Stimulated activated memory B cell treated with anti-CD40 and anti-IgM and Interleukin-4, amounts not matched to agents 10 μg/mL and 1 μg/mL and 100 μg/mL, for 72 hours (primary cell): Measurements from ENCODE around the gene NMNAT3.

Experiments used
- ATAC-seq: fragments of 150-1000 bp; cut with Tn5 transposase; 2 replicates; pipeline ENCODE4 v1.10.0; 2021
- H3K27ac Mint-ChIP-seq: one replicate; pipeline ENCODE4 v1.8.0; 2022; ENCODE audit warnings: mild to moderate bottlenecking, mixed read lengths
- H3K27me3 Mint-ChIP-seq: one replicate; pipeline ENCODE4 v1.8.0; 2022; ENCODE audit warnings: mixed read lengths
- H3K36me3 Mint-ChIP-seq: one replicate; pipeline ENCODE4 v1.8.0; 2022; ENCODE audit warnings: mixed read lengths
- H3K4me1 Mint-ChIP-seq: one replicate; pipeline ENCODE4 v1.8.0; 2022; ENCODE audit warnings: mixed read lengths
- H3K4me3 Mint-ChIP-seq: one replicate; pipeline ENCODE4 v1.8.0; 2022; ENCODE audit warnings: mild to moderate bottlenecking, moderate library complexity, mixed read lengths
- H3K9me3 Mint-ChIP-seq: one replicate; pipeline ENCODE4 v1.8.0; 2022; ENCODE audit warnings: mixed read lengths

Gene NMNAT3

DNA sequence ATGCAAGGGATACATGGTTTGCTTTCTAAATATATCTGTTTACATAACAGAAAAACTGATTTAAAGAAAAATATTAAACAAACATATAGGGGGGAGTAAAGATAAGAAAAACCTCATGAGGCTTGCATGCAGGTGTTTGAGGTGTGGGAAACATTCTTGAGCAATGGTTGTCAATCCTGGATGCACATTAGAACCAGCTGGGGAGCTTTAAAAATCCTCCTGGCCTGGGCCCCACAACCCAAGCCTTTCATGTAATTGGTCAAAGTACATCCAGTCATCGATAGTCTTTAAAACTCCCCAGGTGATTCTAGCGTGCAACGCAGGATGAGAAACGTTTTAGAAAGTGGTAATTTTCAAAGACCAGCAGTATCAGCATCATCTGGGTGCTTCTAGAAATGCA lies 18.3 kb downstream of the NMNAT3 start:
- no peak overlapping the region for H3K27ac Mint-ChIP-seq
- H3K27me3 Mint-ChIP-seq, result no peaks in the 10 kb centered on the region
- ATAC-seq, result no peak
- H3K4me3 Mint-ChIP-seq, result no peak overlapping the region
- H3K9me3 Mint-ChIP-seq, result no peaks in the 10 kb centered on the region
- H3K36me3 Mint-ChIP-seq, result no peaks in the 10 kb centered on the region
- H3K4me1 Mint-ChIP-seq, result no peaks in the 10 kb centered on the region

DNA sequence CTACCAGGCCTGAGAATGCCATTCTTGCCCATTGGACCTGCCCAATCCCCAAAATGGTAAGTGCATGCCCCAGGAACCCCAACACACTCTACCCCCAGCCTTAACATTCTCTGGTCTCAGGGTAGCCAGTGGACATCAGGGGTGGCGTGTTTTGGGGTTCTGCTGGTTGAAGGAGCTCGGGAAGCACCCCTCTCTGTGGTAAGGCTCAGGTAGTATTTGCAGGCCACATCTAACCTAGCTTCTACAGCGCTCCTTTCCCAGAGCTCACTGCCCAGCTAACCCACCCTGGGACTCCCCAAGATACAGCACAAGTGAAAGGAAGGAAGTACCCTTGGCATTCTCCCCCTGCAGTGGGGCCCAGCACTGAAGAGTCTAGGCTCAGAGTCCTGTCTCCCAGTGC lies 19.8 kb downstream of the NMNAT3 start:
- Mint-ChIP-seq H3K27ac (no peak overlapping the region), H3K36me3 (no peaks in the 10 kb centered on the region), H3K4me3 (no peak overlapping the region), H3K4me1 (no peaks in the 10 kb centered on the region), H3K9me3 (no peaks in the 10 kb centered on the region), H3K27me3 (no peaks in the 10 kb centered on the region)
- no peak for ATAC-seq

DNA sequence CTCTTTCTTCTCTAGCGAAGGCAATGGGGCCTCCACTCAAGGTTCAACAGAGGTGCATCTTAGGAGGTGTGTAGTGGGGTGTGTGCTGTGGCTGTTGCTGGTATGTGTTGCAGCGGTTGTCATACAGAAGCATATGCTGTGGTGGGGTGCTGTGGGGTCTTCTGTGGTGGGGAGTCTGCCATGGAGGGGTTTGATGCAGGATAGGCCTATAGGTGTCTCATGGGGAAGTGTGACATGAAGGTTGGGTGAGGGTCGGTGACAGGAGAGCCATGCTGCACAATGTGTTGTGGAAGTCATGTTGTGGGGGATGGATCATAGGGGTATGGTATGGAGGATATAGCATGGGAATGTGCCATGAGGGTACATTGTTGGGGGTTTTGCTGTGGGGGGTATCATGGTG lies 20.3 kb downstream of the NMNAT3 start:
- H3K27me3 Mint-ChIP-seq, result no peaks in the 10 kb centered on the region
- peak; percentile 40 for ATAC-seq
- H3K36me3 Mint-ChIP-seq, result no peaks in the 10 kb centered on the region

DNA sequence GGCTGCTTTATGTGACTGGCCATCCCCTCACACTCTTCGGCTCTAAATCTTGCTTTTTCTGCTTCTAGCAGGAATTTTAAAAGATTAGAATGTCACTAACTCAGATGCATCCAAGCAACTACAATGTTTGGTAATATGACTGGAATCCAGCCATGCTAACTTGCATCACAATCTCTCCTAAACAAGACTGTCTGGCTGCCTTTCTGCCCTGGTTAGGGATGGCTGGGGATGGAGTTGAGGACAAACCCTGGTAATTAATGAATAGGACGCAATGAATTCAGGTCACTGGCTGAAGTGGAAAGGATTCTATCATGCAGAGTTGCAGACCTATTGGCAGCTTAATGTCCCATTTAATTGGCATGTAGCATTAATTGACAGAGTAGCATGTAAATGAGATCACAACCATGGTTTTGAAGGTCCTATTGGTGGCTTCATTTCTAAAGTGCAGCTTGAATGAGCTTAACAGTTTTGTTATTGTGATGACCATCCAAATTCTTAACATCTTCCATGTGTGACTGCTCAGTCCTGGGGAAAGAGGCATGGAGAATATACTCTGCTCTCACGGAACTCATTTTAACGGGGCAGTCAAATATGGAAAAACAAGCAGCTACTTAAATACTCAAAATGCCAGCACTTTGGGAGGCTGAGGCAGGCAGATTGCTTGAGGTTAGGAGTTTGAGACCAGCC lies 21.7 kb downstream of the NMNAT3 start:
- Mint-ChIP-seq H3K4me3 (no peak overlapping the region), H3K27ac (no peak overlapping the region), H3K36me3 (no peaks in the 10 kb centered on the region), H3K9me3 (no peaks in the 10 kb centered on the region), H3K27me3 (no peaks in the 10 kb centered on the region), H3K4me1 (no peaks in the 10 kb centered on the region)
- no peak for ATAC-seq

More for the DNA sequence above, 20.3 kb downstream of the NMNAT3 start:
- H3K4me1 Mint-ChIP-seq, result no peaks in the 10 kb centered on the region
- H3K9me3 Mint-ChIP-seq, result no peaks in the 10 kb centered on the region
- no peak overlapping the region for H3K27ac Mint-ChIP-seq
- H3K4me3 Mint-ChIP-seq, result no peak overlapping the region

DNA sequence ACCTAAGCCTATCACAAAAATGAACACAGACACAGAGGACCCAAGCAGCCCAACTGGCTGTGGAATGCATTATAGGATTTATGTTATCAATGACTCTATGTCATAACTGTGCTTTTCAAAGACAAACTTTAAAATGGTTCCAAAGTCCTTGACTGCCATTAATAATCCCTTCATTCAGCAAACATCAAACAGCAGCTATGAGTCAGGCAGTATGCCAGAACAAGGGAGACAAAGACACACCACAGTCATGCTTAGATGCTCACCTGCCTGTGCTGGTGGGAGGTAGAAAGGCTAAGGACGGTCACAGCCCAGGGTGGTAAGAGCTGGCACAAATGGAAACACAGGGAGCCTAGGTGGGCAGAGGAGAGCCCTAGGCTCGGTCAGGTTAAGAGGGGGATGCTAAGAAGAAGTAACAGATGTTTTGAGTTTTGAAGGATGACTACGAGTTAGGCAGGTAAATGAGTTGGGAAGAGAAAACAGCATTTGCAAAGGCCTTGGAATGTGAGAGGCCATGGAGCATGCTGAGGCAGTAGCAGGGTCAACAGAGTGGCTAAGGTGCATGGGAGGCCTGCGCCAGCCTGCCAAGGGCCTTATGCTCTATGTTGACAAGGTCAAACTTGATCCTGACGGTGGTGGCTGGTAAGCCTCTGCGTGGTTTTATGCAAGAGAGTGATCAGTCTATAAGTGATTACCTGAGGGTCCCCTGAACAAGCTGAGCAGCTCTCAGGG lies 23.0 kb downstream of the NMNAT3 start:
- H3K9me3 Mint-ChIP-seq, result no peaks in the 10 kb centered on the region
- no peak for ATAC-seq

DNA sequence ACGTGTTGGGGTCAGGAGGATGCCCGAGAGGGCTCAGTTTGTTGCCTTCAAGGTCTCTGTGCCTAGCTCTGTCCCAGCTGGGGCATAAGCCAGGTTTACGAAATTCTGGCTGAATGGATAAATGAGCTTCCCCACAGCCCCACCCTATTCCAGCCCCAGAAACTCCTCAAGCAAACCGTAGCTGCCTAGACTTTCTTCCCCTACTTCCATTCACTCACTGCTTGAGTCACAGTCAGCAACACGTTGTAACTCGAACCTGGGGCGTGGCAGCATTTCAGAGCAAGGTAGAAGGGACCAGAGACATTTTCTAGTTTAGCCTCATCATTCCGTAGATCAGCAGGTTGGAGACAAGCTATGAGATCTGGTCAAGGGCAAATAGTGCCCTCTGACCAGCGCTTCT lies 24.2 kb downstream of the NMNAT3 start:
- H3K27me3 Mint-ChIP-seq, result no peaks in the 10 kb centered on the region
- no peaks in the 10 kb centered on the region for H3K9me3 Mint-ChIP-seq
- no peak overlapping the region for H3K4me3 Mint-ChIP-seq
- H3K36me3 Mint-ChIP-seq, result no peaks in the 10 kb centered on the region
- ATAC-seq, result no peak
- no peak overlapping the region for H3K27ac Mint-ChIP-seq
- H3K4me1 Mint-ChIP-seq, result no peaks in the 10 kb centered on the region

More for the DNA sequence above, 23.0 kb downstream of the NMNAT3 start:
- no peak overlapping the region for H3K27ac Mint-ChIP-seq
- H3K27me3 Mint-ChIP-seq, result no peaks in the 10 kb centered on the region
- no peaks in the 10 kb centered on the region for H3K4me1 Mint-ChIP-seq
- no peak overlapping the region for H3K4me3 Mint-ChIP-seq
- H3K36me3 Mint-ChIP-seq, result no peaks in the 10 kb centered on the region

DNA sequence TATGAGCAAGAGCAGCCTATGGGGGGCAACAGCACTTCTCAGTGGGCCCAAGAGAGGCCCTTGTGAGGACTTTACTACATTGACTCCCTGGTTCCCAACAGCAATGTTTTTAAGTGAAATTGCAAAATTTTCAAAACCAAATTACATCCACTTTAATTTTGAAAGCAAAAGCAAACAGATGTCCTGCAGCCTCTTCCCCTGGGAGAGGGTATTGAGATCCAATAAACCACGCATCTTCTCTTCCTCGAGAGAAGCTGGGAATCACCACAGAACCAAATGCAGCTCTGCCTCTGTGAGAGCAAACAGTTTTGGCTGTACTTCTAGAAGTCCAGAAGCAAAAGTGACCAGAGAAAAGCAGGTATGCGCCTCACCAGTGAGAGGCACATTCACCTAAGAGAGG lies 25.2 kb downstream of the NMNAT3 start:
- no peak for ATAC-seq
- Mint-ChIP-seq H3K4me3 (no peak overlapping the region), H3K27ac (no peak overlapping the region), H3K27me3 (no peaks in the 10 kb centered on the region), H3K36me3 (no peaks in the 10 kb centered on the region), H3K9me3 (no peaks in the 10 kb centered on the region), H3K4me1 (no peaks in the 10 kb centered on the region)

DNA sequence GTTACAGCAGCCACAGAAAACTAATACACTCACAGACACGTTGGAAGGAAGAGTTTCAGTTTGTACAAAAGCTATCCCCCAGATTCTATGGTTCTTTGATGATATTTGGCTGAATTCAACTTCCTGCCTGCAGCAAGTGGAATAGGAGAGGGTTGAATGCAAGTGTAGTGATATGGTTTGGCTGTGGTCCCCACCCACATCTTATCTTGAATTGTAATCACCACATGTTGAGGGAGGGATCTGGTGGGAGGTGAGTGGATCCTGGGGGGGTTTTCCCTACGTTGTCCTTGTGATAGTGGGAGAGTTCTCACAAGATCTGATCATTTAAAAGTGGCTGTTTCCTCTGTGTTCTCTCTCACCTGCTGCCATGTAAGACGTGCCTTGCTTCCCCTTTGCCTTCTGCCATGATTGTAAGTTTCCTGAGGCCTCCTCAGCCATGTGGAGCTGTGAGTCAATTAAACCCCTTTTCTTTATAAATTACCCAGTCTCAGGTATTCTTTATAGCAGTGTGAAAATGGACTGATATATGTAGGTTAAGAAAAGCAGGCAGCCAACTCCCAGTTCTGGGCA lies 29.8 kb downstream of the NMNAT3 start:
- Mint-ChIP-seq H3K4me3 (no peak overlapping the region), H3K27ac (no peak overlapping the region), H3K36me3 (peaks cover 6% of the 10 kb centered on the region), H3K4me1 (no peaks in the 10 kb centered on the region), H3K27me3 (no peaks in the 10 kb centered on the region), H3K9me3 (peaks cover 7% of the 10 kb centered on the region)
- no peak for ATAC-seq

DNA sequence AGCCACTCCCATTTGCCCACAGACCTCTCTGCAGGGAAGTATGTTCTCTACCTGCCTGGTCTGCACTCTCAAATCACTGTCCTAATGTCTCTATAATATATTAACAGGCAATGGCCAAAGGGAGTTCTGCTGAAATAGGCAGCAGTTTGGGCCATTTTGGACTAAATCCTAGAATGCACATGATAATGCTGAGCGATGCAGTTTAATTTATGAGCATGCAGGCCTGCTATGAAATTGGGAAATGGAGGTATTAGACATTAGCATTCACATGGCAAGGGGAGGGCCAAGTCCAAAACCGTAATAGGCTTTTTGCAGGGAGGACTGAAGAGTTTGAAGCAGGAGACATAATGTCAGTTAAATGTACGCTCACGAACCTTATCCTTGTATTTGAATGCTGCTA lies 31.3 kb downstream of the NMNAT3 start:
- ATAC-seq, result no peak
- no peak overlapping the region for H3K27ac Mint-ChIP-seq
- H3K4me3 Mint-ChIP-seq, result no peak overlapping the region
- peaks cover 6% of the 10 kb centered on the region for H3K36me3 Mint-ChIP-seq
- H3K9me3 Mint-ChIP-seq, result peaks cover 7% of the 10 kb centered on the region
- H3K27me3 Mint-ChIP-seq, result no peaks in the 10 kb centered on the region
- no peaks in the 10 kb centered on the region for H3K4me1 Mint-ChIP-seq

DNA sequence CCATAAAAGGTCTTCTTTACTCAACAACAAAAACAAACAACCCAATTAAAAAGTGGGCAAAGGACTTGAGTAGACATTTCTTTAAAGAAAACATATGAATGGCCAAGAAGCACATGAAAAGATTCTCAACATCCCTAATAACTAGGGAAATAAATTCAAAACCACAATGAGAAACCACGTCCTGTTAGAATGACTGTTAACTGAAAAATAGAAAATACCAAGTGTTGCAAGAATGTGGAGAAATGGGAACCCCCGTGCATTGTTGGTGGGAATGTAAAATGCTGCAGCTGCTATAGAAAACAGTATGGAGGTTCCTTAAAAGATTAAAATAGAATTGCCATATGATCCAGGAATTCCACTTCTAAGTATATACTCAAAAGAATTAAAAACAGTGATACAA lies 34.8 kb downstream of the NMNAT3 start:
- peaks cover 7% of the 10 kb centered on the region for H3K9me3 Mint-ChIP-seq
- no peak for ATAC-seq
- no peaks in the 10 kb centered on the region for H3K4me1 Mint-ChIP-seq
- peaks cover 6% of the 10 kb centered on the region for H3K36me3 Mint-ChIP-seq
- no peak overlapping the region for H3K27ac Mint-ChIP-seq
- H3K27me3 Mint-ChIP-seq, result no peaks in the 10 kb centered on the region
- H3K4me3 Mint-ChIP-seq, result no peak overlapping the region

DNA sequence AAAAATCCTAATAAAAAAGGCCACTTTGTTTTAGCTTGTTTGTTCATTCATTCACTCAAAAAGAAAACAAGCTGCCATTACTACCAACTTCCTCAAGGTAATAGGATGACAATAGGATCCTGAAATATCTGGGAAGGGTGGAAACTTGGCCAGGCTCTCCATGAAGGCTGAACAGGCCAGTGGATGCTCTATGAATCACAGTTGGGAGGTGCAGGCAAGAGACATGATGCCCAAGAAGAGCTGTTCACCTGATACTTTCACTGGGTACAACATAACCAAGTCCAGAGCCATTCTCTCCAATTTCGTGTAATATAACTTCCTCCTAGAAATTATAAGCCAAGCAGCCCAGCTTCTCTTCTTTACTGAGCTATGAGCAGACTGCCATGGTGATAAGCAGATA lies 37.3 kb downstream of the NMNAT3 start:
- no peak overlapping the region for H3K27ac Mint-ChIP-seq

DNA sequence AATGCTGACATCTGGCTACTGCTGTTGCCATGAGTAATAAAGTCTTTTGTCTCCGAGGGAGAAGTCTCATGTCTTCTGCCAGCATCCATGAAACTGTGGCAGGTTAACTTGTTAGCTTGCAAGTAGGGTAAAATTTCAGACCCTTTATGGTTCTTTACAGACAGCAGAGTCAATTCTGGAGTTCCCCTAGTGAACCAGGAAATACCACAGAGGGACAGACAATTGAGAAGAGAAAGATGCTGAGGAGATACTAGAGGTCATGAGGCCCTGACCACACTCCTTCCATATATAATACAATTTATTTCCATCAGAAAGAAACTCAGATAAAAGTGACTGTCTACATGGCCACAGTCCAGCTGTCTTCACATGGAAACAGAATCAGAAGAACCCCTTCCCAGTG lies 38.1 kb downstream of the NMNAT3 start:
- H3K9me3 Mint-ChIP-seq, result peaks cover 7% of the 10 kb centered on the region
- H3K36me3 Mint-ChIP-seq, result peaks cover 6% of the 10 kb centered on the region
- no peaks in the 10 kb centered on the region for H3K27me3 Mint-ChIP-seq
- no peak for ATAC-seq
- H3K4me3 Mint-ChIP-seq, result no peak overlapping the region
- no peak overlapping the region for H3K27ac Mint-ChIP-seq
- H3K4me1 Mint-ChIP-seq, result no peaks in the 10 kb centered on the region

More for the DNA sequence above, 37.3 kb downstream of the NMNAT3 start:
- no peak for ATAC-seq
- no peaks in the 10 kb centered on the region for H3K4me1 Mint-ChIP-seq
- no peak overlapping the region for H3K4me3 Mint-ChIP-seq
- peaks cover 7% of the 10 kb centered on the region for H3K9me3 Mint-ChIP-seq
- peaks cover 6% of the 10 kb centered on the region for H3K36me3 Mint-ChIP-seq
- H3K27me3 Mint-ChIP-seq, result no peaks in the 10 kb centered on the region

DNA sequence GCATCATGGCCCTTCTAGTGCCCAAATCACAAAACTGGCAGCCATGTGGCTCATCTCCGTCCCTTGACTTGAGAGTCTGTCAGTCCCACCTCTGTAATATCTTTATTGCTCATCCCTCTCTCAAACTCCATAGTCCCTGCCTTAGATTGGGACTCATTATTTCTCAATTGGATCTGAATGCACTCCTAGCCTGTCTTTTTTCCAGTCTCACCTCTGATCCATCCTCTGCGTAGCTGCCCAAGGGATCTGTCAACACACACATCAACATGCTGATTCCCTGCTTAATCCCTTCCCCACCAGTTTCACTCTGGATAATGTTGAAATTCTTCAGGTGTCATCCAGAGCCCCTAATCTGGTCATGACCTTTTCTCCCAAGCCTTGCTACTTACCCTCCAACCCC lies 39.3 kb downstream of the NMNAT3 start:
- no peaks in the 10 kb centered on the region for H3K27me3 Mint-ChIP-seq
- no peak overlapping the region for H3K4me3 Mint-ChIP-seq
- H3K36me3 Mint-ChIP-seq, result no peaks in the 10 kb centered on the region
- H3K9me3 Mint-ChIP-seq, result no peaks in the 10 kb centered on the region
- ATAC-seq, result no peak
- H3K4me1 Mint-ChIP-seq, result no peaks in the 10 kb centered on the region
- no peak overlapping the region for H3K27ac Mint-ChIP-seq

DNA sequence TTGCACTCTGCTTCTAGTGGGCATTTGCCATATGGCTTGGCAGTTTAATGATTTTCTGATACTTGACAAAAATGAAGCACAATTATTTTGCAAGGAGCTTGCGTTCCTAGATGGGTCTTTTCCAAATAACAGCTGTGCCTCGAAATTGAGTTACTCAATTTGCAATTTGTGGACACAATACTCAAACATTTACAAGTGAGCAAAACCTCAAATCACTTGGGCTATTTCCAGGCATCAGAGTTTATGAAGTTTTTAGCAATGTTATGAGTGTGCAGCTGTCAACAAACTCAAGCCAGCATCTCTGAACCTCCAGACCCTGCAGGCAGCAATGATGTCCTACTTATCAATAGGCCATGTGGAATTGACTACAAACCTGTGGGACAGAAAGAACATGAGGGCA lies 41.3 kb downstream of the NMNAT3 start:
- Mint-ChIP-seq H3K4me3 (no peak overlapping the region), H3K36me3 (no peaks in the 10 kb centered on the region), H3K27ac (no peak overlapping the region), H3K27me3 (no peaks in the 10 kb centered on the region), H3K9me3 (no peaks in the 10 kb centered on the region), H3K4me1 (no peaks in the 10 kb centered on the region)
- ATAC-seq, result no peak

DNA sequence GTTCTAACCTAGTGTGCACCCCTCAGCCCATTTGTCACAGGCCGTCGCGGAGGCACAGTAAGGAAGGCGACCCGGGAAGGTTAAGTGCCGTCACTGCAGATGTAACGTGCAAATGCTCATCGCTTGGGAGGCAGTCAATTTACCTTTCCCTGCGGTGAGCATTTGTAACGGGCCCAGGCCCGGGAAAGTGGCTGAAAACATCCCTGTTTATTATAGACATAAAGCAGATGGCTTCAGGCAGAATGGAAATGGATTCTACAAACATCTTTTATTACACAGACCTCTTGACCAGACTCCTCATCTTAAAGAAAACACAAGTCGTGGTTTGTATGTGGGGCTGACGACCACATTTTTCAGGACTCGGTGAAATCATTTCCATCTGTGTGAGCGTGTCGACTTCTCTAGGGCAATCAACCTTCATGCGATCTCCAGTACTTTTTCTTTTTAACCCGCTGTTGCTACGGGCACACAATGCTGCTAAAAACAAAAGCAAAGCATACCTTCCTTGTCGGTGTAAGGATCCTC lies 43.6 kb downstream of the NMNAT3 start:
- H3K27ac Mint-ChIP-seq, result no peak overlapping the region
- ATAC-seq, result no peak

DNA sequence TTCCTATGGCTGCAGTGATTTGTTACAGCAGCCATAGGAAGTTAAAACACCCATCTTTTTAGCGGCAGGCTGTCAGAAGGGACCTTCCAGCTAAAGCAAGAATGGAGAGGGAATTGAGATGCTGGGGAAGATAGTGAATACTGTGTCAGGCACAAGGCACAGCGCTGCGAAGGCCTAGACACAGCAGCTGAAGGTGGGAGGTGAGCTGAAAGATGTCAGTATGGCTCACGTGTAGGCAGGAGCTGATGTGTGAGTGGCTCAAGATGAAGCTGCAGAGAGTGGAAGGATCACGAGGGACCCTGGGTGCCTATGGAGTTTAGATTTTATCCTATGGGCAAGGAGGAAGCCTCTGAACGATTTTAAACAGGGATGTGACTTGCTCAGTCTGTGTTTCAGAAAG lies 44.3 kb downstream of the NMNAT3 start:
- Mint-ChIP-seq H3K9me3 (no peaks in the 10 kb centered on the region), H3K36me3 (no peaks in the 10 kb centered on the region), H3K4me3 (no peak overlapping the region), H3K27me3 (no peaks in the 10 kb centered on the region), H3K4me1 (no peaks in the 10 kb centered on the region), H3K27ac (no peak overlapping the region)
- no peak for ATAC-seq

More for the DNA sequence above, 43.6 kb downstream of the NMNAT3 start:
- no peaks in the 10 kb centered on the region for H3K36me3 Mint-ChIP-seq
- H3K4me3 Mint-ChIP-seq, result no peak overlapping the region
- no peaks in the 10 kb centered on the region for H3K9me3 Mint-ChIP-seq
- no peaks in the 10 kb centered on the region for H3K4me1 Mint-ChIP-seq
- H3K27me3 Mint-ChIP-seq, result no peaks in the 10 kb centered on the region
